ENCODE data around the gene SRC. TPM values are rescaled to one million over a fixed set of nuclear protein-coding genes. Genes with fewer than 3 reads are reported as not detected.

Gene SRC
- polyA plus RNA-seq, 6 donors from 2014 or later = 1.2 to 2.3 (median 1.7) TPM; not detected in 1

DNA sequence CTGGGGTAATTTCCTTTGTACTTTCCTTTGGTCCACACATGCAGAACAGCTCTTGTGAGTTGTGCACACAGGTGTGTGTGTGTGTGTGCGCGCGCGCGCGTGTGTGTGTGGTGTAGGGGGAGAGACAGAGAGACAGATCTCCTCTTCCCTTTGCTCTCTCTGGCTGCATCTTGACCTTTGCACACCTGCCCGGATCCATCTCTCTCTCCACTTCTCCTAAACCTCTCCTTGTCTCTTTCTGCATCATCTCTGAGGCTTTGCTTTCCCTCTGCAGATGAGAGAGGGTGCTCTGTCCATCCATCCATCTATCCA, 67.0 kb downstream of the SRC start:
- Mint-ChIP-seq H3K9me3 (peaks cover 0 to 2% (median 0%) of the 10 kb centered on the region in 7 donors), H3K4me3 (no peak overlapping the region), H3K27ac (no peak overlapping the region), H3K4me1 (peaks cover 14 to 24% (median 23%) of the 10 kb centered on the region in 3 donors), H3K27me3 (peaks cover 4 to 14% (median 13%) of the 10 kb centered on the region in 3 donors), H3K36me3 (no peaks in the 10 kb centered on the region)
- no peak for ATAC-seq (ENCODE audit: low read depth in 2 of 2)
- DNase-seq = no peak

DNA sequence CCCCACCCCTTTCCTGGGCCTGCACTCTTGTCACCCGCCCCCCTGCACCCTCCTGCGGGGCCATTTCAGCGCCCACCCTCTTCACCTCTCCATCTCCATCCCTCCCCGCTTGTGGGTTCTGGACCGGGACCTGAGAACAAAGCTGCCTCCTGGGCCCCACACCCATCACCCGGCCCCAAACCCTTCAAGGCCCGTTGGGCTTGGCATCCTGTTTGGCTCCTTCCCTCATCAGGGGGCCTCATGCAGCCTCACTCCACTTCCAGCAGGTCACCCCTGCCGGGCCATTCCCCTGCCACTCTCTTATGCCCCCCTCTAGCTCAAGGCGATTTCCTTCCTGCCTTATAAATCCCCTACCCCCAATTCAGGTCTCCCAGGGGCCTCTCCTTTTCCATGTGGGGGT, 67.4 kb downstream of the SRC start:
- H3K36me3 Mint-ChIP-seq = no peaks in the 10 kb centered on the region
- H3K9me3 Mint-ChIP-seq = peaks cover 0 to 2% (median 0%) of the 10 kb centered on the region in 7 donors
- peak overlapping the region in 3 of 8 donors; percentile 40 to 71 (median 55) for H3K4me3 Mint-ChIP-seq
- DNase-seq (no peak), ATAC-seq (ENCODE audit: low read depth in 2 of 2) (no peak)
- peak overlapping the region in 1 of 6 donors; percentile 63 for H3K27ac Mint-ChIP-seq
- peaks cover 12 to 22% (median 21%) of the 10 kb centered on the region in 3 donors for H3K4me1 Mint-ChIP-seq
- peaks cover 4 to 11% (median 9%) of the 10 kb centered on the region in 3 donors for H3K27me3 Mint-ChIP-seq

DNA sequence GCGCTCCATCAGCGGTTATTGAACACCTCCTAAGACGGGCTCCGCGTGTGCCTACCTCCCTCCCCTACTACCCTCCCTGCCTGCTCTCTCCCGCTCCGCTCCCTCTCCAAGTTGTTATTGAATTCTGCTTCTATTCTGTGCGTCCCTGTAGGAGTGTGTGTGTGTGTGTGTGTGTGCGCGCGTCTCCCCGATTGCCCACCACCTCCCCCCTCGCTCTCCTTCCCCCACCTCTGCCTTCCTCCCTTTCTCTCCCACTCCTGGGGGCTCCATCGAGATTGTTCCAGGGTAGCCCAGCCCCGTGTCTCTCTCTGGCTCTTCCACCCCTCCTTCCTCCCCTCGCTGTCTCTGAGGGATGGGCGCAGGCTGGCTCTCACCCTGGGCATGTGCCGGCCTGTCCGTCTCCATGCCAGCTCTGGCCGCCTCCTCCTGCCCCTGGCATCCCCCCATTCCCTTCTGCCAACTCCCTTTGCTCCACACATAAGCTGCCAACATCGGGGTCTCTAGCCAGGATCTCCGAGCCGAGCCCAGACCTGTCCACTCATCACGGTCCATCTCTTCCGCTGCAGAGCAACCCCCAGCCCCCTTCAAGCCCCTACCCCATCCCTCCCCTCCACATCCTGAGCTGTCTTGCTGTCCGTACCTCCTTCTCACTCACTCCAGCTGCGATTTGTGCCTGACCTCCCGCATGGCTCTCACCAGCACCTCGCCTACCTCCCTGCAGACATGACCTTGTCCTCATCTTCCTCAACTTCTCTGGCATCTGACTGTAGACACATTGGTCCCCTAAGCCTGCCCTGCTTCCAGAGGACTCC, 68.5 kb downstream of the SRC start:
- H3K4me3 Mint-ChIP-seq = peak overlapping the region in 1 of 8 donors; percentile 37
- H3K27me3 Mint-ChIP-seq = peaks cover 0 to under 1% (median 0%) of the 10 kb centered on the region in 3 donors
- ATAC-seq (ENCODE audit: low read depth in 2 of 2) (no peak), DNase-seq (no peak)
- H3K4me1 Mint-ChIP-seq = peaks cover 2 to 12% (median 12%) of the 10 kb centered on the region in 3 donors
- H3K9me3 Mint-ChIP-seq = peaks cover 0 to 2% (median 0%) of the 10 kb centered on the region in 7 donors
- H3K27ac Mint-ChIP-seq = peak overlapping the region in 1 of 6 donors; percentile 15
- no peaks in the 10 kb centered on the region for H3K36me3 Mint-ChIP-seq

DNA sequence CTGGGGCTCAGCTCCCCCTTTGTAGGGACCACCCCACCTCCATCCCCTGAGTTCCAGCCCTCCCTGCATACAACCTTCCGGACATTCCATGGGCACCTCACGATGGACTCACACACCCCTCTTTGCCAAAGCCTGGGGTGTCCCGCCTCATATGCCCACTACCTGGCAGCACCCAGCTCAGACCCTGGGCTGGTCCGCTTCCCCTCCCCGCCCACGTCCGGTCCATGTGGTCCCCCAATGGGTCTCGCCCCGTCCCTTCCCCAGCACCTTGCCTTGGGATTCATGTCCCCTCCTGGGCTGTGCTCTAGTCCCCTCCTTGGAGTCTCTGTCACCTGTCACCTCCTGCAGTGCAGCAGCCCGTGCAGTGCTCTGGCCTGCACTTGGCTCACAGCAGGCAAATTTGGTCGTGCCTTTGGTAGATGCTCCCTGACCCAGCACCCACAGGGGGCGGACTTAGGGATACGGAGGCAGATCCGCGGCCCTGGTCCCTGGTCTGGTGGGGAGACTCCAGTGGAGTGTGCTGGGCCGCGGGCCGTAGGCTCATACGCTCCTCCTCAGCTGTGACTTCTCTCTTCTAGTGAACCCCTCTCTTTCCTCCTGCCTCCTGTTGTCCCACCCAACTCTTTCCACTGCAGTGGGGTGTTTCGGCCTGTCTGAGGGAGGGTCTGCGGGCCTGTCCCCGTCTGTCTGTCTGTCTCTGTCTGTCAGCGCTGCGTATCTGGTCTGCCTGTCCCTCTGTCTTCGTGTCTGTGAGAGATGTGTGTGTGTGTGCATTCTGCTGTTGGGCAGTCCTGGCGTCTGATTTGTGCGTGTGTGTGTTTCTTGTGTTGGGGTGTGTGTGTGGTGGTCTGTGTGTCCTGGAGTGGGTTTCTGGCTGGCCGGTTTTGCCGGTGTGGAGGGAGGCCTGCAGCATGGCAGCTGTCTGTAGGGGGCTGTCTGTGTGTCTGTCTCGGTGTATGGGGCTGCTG, 69.5 kb downstream of the SRC start:
- Mint-ChIP-seq H3K4me1 (peaks cover 0 to 4% (median 4%) of the 10 kb centered on the region in 3 donors), H3K9me3 (peaks cover 0 to 2% (median 0%) of the 10 kb centered on the region in 7 donors), H3K27ac (no peak overlapping the region), H3K36me3 (no peaks in the 10 kb centered on the region), H3K4me3 (peak overlapping the region in 1 of 8 donors; percentile 37), H3K27me3 (peaks cover 0 to 5% (median 0%) of the 10 kb centered on the region in 3 donors)
- ATAC-seq (ENCODE audit: low read depth in 2 of 2) = no peak
- no peak for DNase-seq

DNA sequence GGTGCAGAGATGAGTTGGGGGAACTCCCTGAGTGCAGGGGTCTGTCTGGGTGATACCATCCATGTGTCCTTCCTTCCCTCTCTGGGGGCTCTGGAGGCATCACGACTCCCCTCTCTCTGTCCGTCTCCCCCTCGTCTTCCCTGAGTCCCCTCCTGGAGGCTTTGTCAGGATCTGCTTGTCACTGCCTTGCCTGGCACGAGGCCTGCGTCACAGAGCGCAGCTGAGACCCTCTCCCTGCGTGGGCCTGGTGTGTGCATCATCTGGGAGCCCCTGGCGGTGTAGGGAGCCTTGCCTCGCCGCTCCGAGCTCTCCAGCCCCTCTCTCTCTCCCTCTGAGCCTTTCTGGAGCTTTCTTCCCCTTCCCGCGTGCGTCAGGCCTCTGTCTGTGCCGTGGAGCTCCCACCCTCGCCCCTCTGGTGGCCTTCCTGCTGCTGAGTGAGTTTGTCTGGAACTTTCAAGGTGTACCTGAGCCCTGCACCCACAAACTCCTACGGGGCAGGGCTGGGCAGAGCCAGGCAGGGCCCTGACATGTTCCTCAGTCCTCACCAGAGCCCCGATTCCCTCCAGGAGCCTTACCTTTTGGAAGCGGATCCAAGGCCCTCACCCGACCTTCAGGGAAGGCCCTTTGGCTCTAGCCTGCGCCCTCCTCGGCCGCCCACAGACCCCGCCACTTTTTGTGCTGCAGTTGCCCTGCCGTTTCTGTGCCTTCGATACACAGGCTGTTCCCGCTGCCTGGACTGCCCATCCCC, 70.3 kb downstream of the SRC start:
- DNase-seq (no peak), ATAC-seq (ENCODE audit: low read depth in 2 of 2) (no peak)
- H3K4me1 Mint-ChIP-seq = peaks cover 0 to 4% (median 3%) of the 10 kb centered on the region in 3 donors
- no peaks in the 10 kb centered on the region for H3K36me3 Mint-ChIP-seq
- H3K27me3 Mint-ChIP-seq = peaks cover 0 to 14% (median 8%) of the 10 kb centered on the region in 3 donors
- peak overlapping the region in 1 of 8 donors; percentile 5 for H3K4me3 Mint-ChIP-seq
- H3K27ac Mint-ChIP-seq = no peak overlapping the region
- H3K9me3 Mint-ChIP-seq = peaks cover 0 to 2% (median 0%) of the 10 kb centered on the region in 7 donors

DNA sequence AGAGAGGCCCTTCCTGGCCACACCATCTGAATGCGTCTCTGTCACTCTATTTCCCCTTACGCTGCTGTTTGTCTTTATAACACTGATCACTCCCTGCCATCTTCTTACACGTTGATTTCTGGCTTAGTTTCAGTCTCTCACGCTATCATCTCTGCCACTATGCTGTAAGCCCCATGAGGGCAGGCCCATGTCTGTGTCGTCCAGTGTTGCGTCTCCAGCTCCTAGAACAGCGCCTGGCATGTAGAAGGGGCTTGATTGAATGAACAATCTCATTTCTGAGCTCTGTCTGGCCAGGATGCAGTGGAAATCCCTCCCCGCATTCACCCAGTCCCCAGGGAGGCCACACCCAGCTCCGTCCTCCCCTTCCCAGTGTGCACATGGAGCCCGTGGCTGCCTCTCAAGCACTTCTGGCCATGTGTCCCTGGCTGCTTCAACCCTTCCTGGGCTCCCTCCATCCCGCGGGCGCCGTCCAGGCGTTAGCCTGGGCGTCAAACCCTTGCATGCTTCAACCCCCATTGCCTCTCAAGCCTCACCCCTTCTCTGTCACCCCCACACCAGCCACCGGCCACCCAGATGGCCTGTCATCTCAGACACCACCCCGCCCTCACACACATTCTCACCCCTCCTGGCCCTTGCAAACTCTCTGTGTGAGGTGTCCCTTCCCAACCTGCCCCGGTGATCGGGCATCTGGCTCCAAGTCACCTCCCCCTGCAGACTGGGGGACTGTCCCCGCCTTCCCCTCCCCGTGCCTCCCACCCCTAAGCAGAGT, 71.1 kb downstream of the SRC start:
- no peak for DNase-seq
- Mint-ChIP-seq H3K4me1 (peaks cover 0 to 4% (median 3%) of the 10 kb centered on the region in 3 donors), H3K4me3 (peak overlapping the region in 1 of 8 donors; percentile 5), H3K9me3 (peaks cover 0 to 2% (median 0%) of the 10 kb centered on the region in 7 donors), H3K27me3 (peaks cover 0 to 20% (median 16%) of the 10 kb centered on the region in 3 donors), H3K36me3 (no peaks in the 10 kb centered on the region), H3K27ac (peak overlapping the region in 2 of 6 donors; percentile 27 to 68)
- ATAC-seq (ENCODE audit: low read depth in 2 of 2) = no peak

DNA sequence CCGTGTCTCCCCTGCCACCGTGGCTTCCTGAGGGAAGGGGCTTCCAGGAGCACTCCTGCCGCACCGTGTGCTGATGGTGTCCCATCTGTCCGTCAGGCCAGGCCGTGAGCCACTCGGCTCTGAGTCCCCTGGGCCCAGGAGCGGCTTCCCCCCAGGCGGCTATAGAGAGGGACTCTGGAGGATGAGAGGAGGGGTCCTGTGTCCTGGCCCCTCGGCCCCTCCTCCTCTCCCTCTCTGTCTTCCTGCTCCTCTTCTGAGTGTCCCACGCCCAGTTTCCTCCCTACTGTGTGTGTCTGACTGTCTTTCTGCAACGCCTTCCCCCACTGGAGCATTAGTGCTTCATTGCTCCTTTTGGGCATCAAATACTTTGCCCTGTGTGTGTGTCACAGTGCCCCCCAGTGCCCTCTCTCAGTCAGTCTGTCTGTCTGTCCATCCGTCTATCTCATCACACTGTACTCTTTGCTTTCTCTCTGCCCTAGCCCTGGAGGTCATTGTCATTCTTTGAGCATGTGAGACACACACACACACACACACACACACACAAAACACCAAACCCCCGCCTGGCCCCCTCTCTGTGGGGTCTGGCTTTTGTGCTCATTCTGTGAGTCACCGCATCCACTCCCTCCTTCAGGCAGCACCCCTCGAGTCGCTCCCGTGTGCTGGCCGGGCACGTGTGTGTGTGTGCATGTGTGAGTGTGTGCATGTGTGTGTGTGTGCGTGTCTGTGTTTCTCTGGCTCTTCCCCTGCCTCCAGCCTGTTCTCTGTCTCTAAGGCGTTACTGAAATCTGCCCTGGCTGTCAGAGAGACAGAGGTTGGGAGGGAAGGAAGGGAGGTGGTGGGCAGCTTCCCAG, 71.9 kb downstream of the SRC start:
- Mint-ChIP-seq H3K9me3 (peaks cover 0 to 2% (median 0%) of the 10 kb centered on the region in 7 donors), H3K27me3 (peaks cover 0 to 27% (median 20%) of the 10 kb centered on the region in 3 donors), H3K4me3 (no peak overlapping the region), H3K27ac (no peak overlapping the region), H3K36me3 (no peaks in the 10 kb centered on the region), H3K4me1 (peaks cover 0 to 6% (median 3%) of the 10 kb centered on the region in 3 donors)
- ATAC-seq (ENCODE audit: low read depth in 2 of 2) = no peak
- DNase-seq = no peak

DNA sequence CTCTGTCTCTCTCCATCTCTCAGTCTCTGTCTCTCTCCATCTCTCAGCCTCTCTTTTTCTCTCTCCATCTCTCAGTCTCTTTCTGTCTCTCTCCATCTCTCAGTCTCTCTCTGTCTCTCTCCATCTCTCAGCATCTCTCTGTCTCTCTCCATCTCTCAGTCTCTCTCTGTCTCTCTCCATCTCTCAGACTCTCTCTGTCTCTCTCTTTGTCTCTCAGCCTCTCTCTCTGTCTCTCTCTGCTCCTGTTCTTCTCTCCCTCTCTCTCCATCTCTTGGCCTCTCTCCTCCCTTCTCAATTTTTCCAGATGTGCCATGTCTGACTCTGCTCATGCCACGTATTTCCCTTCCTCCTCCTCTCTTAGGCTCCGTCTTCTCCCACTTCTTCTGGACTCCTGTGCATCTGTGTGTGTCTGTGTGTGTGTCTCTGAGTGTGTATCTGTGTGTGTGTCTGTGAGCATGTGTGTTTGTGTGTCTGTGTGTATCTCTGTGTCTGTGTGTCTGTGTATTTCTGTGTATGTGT, 72.7 kb downstream of the SRC start:
- no peaks in the 10 kb centered on the region for H3K36me3 Mint-ChIP-seq
- no peak overlapping the region for H3K27ac Mint-ChIP-seq
- DNase-seq (no peak), ATAC-seq (ENCODE audit: low read depth in 2 of 2) (no peak)
- no peak overlapping the region for H3K4me3 Mint-ChIP-seq
- H3K27me3 Mint-ChIP-seq = peaks cover 0 to 31% (median 20%) of the 10 kb centered on the region in 3 donors
- peaks cover 0 to 6% (median 3%) of the 10 kb centered on the region in 3 donors for H3K4me1 Mint-ChIP-seq
- peaks cover 0 to 2% (median 0%) of the 10 kb centered on the region in 7 donors for H3K9me3 Mint-ChIP-seq

DNA sequence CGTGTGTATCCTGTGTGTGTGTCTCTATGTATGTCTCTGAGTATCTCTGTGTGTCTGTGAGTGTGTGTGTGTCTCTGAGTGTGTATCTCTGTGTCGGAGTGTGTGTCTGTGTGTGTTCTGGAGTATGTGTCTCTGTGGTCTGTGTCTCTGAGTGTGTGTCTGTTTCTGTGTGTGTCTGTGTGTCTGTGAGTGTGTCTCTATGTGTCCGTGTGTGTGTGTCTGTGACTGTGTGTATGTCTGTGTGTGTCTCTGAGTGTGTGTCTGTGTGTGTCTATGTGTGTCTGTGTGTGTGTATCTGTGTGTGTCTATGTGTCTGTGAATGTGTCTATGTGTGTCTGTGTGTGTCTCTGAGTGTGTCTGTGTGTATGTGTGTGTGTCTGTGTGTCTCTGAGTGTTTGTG, 73.4 kb downstream of the SRC start:
- Mint-ChIP-seq H3K36me3 (no peaks in the 10 kb centered on the region), H3K27me3 (peaks cover 0 to 37% (median 20%) of the 10 kb centered on the region in 3 donors), H3K27ac (no peak overlapping the region), H3K9me3 (peaks cover 0 to 2% (median 0%) of the 10 kb centered on the region in 7 donors), H3K4me3 (no peak overlapping the region), H3K4me1 (peaks cover 0 to 6% (median 3%) of the 10 kb centered on the region in 3 donors)
- no peak for DNase-seq
- no peak for ATAC-seq (ENCODE audit: low read depth in 2 of 2)

DNA sequence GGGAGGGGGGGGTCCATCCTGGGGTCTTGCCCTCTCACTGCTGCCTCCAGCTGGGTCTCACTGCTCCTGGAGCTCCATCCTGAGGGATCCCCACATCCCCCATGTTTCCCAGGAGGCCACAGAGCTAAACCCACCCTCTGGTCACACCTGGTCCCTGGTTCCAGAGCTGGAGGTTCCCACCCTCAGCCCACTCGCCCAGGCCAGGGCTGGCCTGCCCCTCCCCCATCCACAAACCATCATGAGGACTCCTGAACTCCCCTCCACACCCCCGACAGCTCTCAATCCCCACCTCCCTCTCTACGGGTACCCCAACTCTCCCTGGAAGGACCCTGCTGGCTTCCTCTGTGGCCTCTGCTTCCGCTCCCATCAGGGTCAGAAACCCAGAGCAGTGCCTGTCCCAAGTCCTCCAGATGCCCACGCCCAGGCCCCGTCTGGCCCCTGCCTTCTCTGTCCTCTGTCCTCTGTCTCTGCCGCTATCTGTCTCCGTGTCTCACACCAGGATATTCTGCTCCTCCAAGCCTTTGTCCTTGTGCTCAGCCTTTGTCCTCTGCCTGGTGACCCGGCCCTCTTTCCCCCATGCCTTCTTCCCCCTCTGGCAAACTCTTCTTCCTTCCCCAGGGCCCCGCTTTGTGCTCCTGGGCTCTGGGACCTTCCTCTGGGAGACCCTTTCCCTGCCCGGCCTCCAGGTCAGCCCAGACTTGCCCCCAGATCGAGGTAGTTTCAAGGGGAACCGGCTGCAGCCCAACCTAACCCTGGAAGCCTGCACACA, 74.0 kb downstream of the SRC start:
- H3K4me1 Mint-ChIP-seq = peaks cover 0 to 3% (median 0%) of the 10 kb centered on the region in 3 donors
- H3K9me3 Mint-ChIP-seq = no peaks in the 10 kb centered on the region
- DNase-seq (no peak), ATAC-seq (ENCODE audit: low read depth in 2 of 2) (no peak)
- H3K27ac Mint-ChIP-seq = no peak overlapping the region
- no peaks in the 10 kb centered on the region for H3K36me3 Mint-ChIP-seq
- H3K27me3 Mint-ChIP-seq = peaks cover 0 to 44% (median 25%) of the 10 kb centered on the region in 3 donors
- H3K4me3 Mint-ChIP-seq = no peak overlapping the region

DNA sequence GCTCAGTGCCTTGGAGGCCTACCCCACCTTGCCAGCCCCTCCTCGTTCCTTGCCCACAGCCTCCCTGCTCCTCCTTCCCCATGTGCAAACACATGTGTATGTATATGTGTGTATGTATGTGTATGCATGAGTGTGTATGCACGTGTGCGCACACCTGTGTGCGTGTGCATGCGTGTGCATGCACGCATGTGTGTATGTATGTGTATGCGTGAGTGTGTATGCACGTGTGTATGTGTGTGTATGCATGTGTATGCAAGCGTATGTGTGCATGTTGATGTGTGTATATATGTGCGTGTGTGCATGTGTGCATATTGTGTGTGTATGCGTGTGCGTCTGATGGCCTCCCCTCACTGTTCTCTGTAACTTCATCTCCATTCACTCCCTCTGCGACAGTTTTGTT, 74.7 kb downstream of the SRC start:
- Mint-ChIP-seq H3K9me3 (no peaks in the 10 kb centered on the region), H3K4me3 (no peak overlapping the region)

More for the DNA sequence above, 74.7 kb downstream of the SRC start:
- no peak for ATAC-seq (ENCODE audit: low read depth in 2 of 2)
- Mint-ChIP-seq H3K36me3 (no peaks in the 10 kb centered on the region), H3K4me1 (peaks cover 0 to 2% (median 0%) of the 10 kb centered on the region in 3 donors), H3K27ac (peak overlapping the region in 2 of 6 donors; percentile 0 to 39), H3K27me3 (peaks cover 0 to 50% (median 30%) of the 10 kb centered on the region in 3 donors)
- DNase-seq = no peak
